Glutamatergic neuron (in vitro differentiated cells): Measurements from ENCODE around the gene SLC39A9. TPM values are rescaled to one million over a fixed set of nuclear protein-coding genes. Genes with fewer than 3 reads are reported as not detected.

Experiments used
- DNase-seq: peaks from one replicate; pipeline ENCODE4 v3.0.0; 2022
- H3K27ac Mint-ChIP-seq: one replicate; pipeline ENCODE4 v1.8.0; 2020; ENCODE audit warnings: mild to moderate bottlenecking, mixed read lengths, inconsistent platforms; ENCODE audit not compliant: unreplicated experiment
- H3K27me3 Mint-ChIP-seq: one replicate; pipeline ENCODE4 v1.8.0; 2020; ENCODE audit warnings: mild to moderate bottlenecking, moderate library complexity, mixed read lengths, inconsistent platforms; ENCODE audit not compliant: unreplicated experiment
- H3K36me3 Mint-ChIP-seq: one replicate; pipeline ENCODE4 v1.8.0; 2020; ENCODE audit warnings: mild to moderate bottlenecking, mixed read lengths, inconsistent platforms; ENCODE audit not compliant: unreplicated experiment
- H3K4me1 Mint-ChIP-seq: one replicate; pipeline ENCODE4 v1.8.0; 2020; ENCODE audit warnings: mild to moderate bottlenecking, low read depth, mixed read lengths, inconsistent platforms; ENCODE audit not compliant: unreplicated experiment
- H3K4me3 Mint-ChIP-seq: one replicate; pipeline ENCODE4 v1.8.0; 2020; ENCODE audit warnings: mild to moderate bottlenecking, mixed read lengths, inconsistent platforms; ENCODE audit not compliant: unreplicated experiment
- H3K9me3 Mint-ChIP-seq: one replicate; pipeline ENCODE4 v1.8.0; 2020; ENCODE audit warnings: mild to moderate bottlenecking, moderate library complexity, mixed read lengths, inconsistent platforms; ENCODE audit not compliant: unreplicated experiment
- total RNA-seq: library from RNA; stranded (reverse); fragmentation: NEBNext Ultra II Directional; extraction: Animal tissue kit (Norgen Biotek cat#: 25700); gene quantifications from one replicate; pipeline ENCODE4 v1.2.1, GENCODE V29; 2021; ENCODE audit not compliant: unreplicated experiment
- TF ChIP-seq, protein P1 (sequence below): fragments of 200-600 bp; sonication (generic); IDR thresholded peaks from one replicate; pipeline ENCODE4 v1.5.0; 2021; ENCODE audit not compliant: partially characterized antibody, unreplicated experiment

Gene SLC39A9
- total RNA-seq, 1 donor from 2014 or later = 56.4 TPM

DNA sequence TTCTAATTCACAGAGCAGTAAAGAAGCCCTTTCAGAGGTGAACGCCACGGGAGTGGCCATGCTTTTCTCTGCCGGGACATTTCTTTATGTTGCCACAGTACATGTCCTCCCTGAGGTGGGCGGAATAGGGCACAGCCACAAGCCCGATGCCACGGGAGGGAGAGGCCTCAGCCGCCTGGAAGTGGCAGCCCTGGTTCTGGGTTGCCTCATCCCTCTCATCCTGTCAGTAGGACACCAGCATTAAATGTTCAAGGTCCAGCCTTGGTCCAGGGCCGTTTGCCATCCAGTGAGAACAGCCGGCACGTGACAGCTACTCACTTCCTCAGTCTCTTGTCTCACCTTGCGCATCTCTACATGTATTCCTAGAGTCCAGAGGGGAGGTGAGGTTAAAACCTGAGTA, 59.9 kb downstream of the SLC39A9 start:
- Mint-ChIP-seq H3K27me3 (peaks cover 1% of the 10 kb centered on the region), H3K4me3 (no peak overlapping the region), H3K36me3 (no peaks in the 10 kb centered on the region), H3K27ac (no peak overlapping the region), H3K9me3 (no peaks in the 10 kb centered on the region), H3K4me1 (no peaks in the 10 kb centered on the region)
- TF ChIP-seq, protein P1, sequence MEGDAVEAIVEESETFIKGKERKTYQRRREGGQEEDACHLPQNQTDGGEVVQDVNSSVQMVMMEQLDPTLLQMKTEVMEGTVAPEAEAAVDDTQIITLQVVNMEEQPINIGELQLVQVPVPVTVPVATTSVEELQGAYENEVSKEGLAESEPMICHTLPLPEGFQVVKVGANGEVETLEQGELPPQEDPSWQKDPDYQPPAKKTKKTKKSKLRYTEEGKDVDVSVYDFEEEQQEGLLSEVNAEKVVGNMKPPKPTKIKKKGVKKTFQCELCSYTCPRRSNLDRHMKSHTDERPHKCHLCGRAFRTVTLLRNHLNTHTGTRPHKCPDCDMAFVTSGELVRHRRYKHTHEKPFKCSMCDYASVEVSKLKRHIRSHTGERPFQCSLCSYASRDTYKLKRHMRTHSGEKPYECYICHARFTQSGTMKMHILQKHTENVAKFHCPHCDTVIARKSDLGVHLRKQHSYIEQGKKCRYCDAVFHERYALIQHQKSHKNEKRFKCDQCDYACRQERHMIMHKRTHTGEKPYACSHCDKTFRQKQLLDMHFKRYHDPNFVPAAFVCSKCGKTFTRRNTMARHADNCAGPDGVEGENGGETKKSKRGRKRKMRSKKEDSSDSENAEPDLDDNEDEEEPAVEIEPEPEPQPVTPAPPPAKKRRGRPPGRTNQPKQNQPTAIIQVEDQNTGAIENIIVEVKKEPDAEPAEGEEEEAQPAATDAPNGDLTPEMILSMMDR = no peak
- DNase-seq = no peak

DNA sequence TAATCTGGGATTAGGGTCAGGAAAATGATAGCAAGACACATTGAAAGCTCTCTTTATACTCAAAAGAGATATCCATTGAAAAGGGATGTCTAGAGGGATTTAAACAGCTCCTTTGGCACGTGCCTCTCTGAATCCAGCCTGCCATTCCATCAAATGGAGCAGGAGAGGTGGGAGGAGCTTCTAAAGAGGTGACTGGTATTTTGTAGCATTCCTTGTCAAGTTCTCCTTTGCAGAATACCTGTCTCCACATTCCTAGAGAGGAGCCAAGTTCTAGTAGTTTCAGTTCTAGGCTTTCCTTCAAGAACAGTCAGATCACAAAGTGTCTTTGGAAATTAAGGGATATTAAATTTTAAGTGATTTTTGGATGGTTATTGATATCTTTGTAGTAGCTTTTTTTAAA, 60.6 kb downstream of the SLC39A9 start:
- Mint-ChIP-seq H3K36me3 (no peaks in the 10 kb centered on the region), H3K9me3 (no peaks in the 10 kb centered on the region), H3K4me3 (no peak overlapping the region), H3K27ac (no peak overlapping the region), H3K4me1 (no peaks in the 10 kb centered on the region), H3K27me3 (peaks cover 1% of the 10 kb centered on the region)
- TF ChIP-seq, protein P1 = no peak
- no peak for DNase-seq

DNA sequence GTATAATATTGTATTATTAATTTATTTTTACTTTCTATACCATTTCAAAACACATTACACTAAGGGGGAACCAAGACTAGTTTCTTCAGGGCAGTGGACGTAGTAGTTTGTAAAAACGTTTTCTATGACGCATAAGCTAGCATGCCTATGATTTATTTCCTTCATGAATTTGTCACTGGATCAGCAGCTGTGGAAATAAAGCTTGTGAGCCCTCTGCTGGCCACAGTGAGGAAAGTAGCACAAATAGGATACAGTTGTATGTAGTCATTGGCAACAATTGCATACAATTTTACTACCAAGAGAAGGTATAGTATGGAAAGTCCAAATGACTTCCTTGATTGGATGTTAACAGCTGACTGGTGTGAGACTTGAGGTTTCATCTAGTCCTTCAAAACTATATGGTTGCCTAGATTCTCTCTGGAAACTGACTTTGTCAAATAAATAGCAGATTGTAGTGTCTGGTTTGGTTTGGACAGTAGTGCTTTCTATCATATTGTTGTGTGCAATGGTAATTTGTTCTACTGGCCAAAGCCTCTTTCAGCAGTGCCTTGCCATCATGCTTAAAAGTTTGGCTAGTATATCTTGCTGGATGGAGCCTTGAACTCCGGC, 61.7 kb downstream of the SLC39A9 start:
- peaks cover 1% of the 10 kb centered on the region for H3K27me3 Mint-ChIP-seq
- no peak overlapping the region for H3K4me3 Mint-ChIP-seq
- peak; percentile 56 for DNase-seq
- H3K4me1 Mint-ChIP-seq = no peaks in the 10 kb centered on the region
- TF ChIP-seq, protein P1 = peak; percentile 75
- no peaks in the 10 kb centered on the region for H3K9me3 Mint-ChIP-seq
- no peaks in the 10 kb centered on the region for H3K36me3 Mint-ChIP-seq
- H3K27ac Mint-ChIP-seq = no peak overlapping the region

DNA sequence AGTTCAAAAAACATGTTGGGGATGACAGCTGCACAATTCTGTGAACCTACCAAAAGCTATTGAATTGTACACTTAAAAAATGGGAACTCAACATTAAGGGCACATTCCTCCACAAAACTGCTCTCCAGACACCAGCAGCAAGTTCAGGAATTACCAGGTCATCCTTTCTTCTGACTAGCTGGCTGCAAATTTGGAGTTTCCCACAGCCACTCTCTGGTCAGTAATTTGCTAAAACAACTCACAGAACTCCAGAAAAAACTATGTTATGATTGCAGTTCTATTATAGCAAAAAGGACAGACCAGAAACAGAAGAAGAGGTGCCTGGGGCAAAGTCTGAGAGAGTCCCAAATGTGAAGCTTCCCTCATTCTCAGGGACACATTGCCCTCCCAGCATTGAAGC, 65.9 kb downstream of the SLC39A9 start:
- no peaks in the 10 kb centered on the region for H3K4me1 Mint-ChIP-seq
- no peak for DNase-seq
- H3K27me3 Mint-ChIP-seq = peaks cover 1% of the 10 kb centered on the region
- no peak overlapping the region for H3K4me3 Mint-ChIP-seq
- no peaks in the 10 kb centered on the region for H3K9me3 Mint-ChIP-seq
- no peaks in the 10 kb centered on the region for H3K36me3 Mint-ChIP-seq
- TF ChIP-seq, protein P1 = no peak
- H3K27ac Mint-ChIP-seq = no peak overlapping the region

GRCh38 chr14:69464829-69465228, 66.3 kb downstream of the SLC39A9 start:
- Mint-ChIP-seq H3K27me3 (no peaks in the 10 kb centered on the region), H3K9me3 (no peaks in the 10 kb centered on the region), H3K36me3 (no peaks in the 10 kb centered on the region), H3K27ac (no peak overlapping the region), H3K4me3 (no peak overlapping the region), H3K4me1 (no peaks in the 10 kb centered on the region)
- TF ChIP-seq, protein P1 = no peak
- no peak for DNase-seq
